ENCODE results near the gene SEC61B. TPM values are rescaled to one million over a fixed set of nuclear protein-coding genes. Genes with fewer than 3 reads are reported as not detected.

SEC61B gene
- total RNA-seq, 2 experiments from 2014 or later: 83.4 to 84.2 TPM

GRCh38 chr9:99255651-99256050 lies 33.6 kb downstream of the SEC61B start:
- no peak for TF ChIP-seq CTCF (IDR thresholded peaks at IDR 0.05)
- ChIA-PET CTCF (no interaction called here), POLR2A (interaction anchor here (1.7 kb wide), 1 partner anchor 35 kb away, joined by 3 read pairs; no protein-coding TSS in a partner anchor)
- Histone ChIP-seq H3K4me1 (ENCODE audit: insufficient read depth, low read length) (peaks cover 19% of the 10 kb centered on the region), H3K9me3 (ENCODE audit: control insufficient read depth in 1 of 2, insufficient read depth in 1 of 2, low read length in 2 of 2) (no peaks in the 10 kb centered on the region), H3K27ac (ENCODE audit: low read depth in 1 of 2, low read length in 2 of 2) (no peak overlapping the region), H3K36me3 (ENCODE audit: insufficient read depth, low read length) (no peaks in the 10 kb centered on the region), H3K27me3 (ENCODE audit: control insufficient read depth in 1 of 2, insufficient read depth in 2 of 2, low read length in 2 of 2) (no peaks in the 10 kb centered on the region), H3K4me3 (ENCODE audit: low read length) (no peak overlapping the region)
- no peaks in the 10 kb centered on the region for H3K36me3 Mint-ChIP-seq (ENCODE audit: low read depth)
- DNase-seq: no peak
- intact Hi-C loops (cut with DNase I, micrococcal nuclease): no loop called here
- H3K4me1 Mint-ChIP-seq (ENCODE audit: low read depth): peaks cover 31% of the 10 kb centered on the region
- no peaks in the 10 kb centered on the region for H3K27me3 Mint-ChIP-seq
- no peak overlapping the region for H3K27ac Mint-ChIP-seq
- no peak for ATAC-seq (ENCODE audit: poor library complexity)
- no peaks in the 10 kb centered on the region for H3K9me3 Mint-ChIP-seq
- no peak overlapping the region for H3K4me3 Mint-ChIP-seq

GRCh38 chr9:99257723-99258389 lies 35.8 kb downstream of the SEC61B start:
- POLR2A ChIA-PET: no interaction called here
- H3K4me1 ChIP-seq (ENCODE audit: insufficient read depth, low read length): peaks cover 19% of the 10 kb centered on the region
- H3K9me3 Mint-ChIP-seq: no peaks in the 10 kb centered on the region
- H3K4me3 ChIP-seq (ENCODE audit: low read length): no peak overlapping the region
- intact Hi-C loops (cut with DNase I, micrococcal nuclease): no loop called here
- CTCF ChIA-PET: no interaction called here
- TF ChIP-seq CTCF (IDR thresholded peaks at IDR 0.05): no peak
- no peak overlapping the region for H3K27ac Mint-ChIP-seq
- no peak overlapping the region for H3K4me3 Mint-ChIP-seq
- H3K4me1 Mint-ChIP-seq (ENCODE audit: low read depth): peaks cover 31% of the 10 kb centered on the region
- no peaks in the 10 kb centered on the region for H3K36me3 Mint-ChIP-seq (ENCODE audit: low read depth)
- H3K36me3 ChIP-seq (ENCODE audit: insufficient read depth, low read length): no peaks in the 10 kb centered on the region
- DNase-seq (no peak), ATAC-seq (ENCODE audit: poor library complexity) (no peak)
- no peaks in the 10 kb centered on the region for H3K27me3 ChIP-seq (ENCODE audit: control insufficient read depth in 1 of 2, insufficient read depth in 2 of 2, low read length in 2 of 2)
- H3K27me3 Mint-ChIP-seq: no peaks in the 10 kb centered on the region
- H3K9me3 ChIP-seq (ENCODE audit: control insufficient read depth in 1 of 2, insufficient read depth in 1 of 2, low read length in 2 of 2): no peaks in the 10 kb centered on the region
- no peak overlapping the region for H3K27ac ChIP-seq (ENCODE audit: low read depth in 1 of 2, low read length in 2 of 2)

DNA sequence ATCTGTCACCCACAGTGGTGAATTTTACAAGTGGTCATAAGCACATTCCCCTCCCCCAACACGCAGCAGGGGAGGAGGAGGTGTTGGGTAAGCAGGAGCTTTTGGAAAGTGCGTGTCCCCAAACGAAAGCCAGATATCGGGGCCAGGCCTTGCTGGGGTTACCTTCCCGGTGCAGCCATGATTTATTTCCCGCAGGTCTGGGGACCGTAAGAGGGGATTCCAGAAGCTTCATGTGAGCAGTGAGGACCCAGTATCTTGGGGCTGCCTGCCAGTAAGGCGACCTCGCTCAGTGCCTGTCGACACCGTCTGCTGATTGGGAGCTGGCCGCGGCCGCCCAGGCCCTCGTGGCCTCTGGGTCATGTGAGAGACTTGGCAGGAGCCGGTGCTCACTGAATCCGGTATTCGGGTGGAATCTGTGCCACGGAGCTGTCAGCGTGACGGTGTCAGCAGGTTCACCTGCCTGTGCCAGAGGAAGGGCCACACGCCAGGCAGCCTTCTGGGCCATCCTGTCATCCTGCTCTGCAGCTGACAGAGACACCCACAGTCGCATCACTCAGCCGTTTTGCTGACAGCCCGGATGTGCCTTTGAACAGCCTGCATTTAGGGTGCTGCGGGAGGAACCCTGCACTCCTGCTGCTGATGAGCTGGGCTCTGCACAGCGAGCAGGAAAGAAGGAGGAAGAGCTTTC lies 37.3 kb downstream of the SEC61B start:
- Histone ChIP-seq H3K36me3 (ENCODE audit: insufficient read depth, low read length) (no peaks in the 10 kb centered on the region), H3K27me3 (ENCODE audit: control insufficient read depth in 1 of 2, insufficient read depth in 2 of 2, low read length in 2 of 2) (no peaks in the 10 kb centered on the region), H3K4me3 (ENCODE audit: low read length) (peak overlapping the region; percentile 3), H3K27ac (ENCODE audit: low read depth in 1 of 2, low read length in 2 of 2) (no peak overlapping the region), H3K9me3 (ENCODE audit: control insufficient read depth in 1 of 2, insufficient read depth in 1 of 2, low read length in 2 of 2) (no peaks in the 10 kb centered on the region), H3K4me1 (ENCODE audit: insufficient read depth, low read length) (peaks cover 10% of the 10 kb centered on the region)
- CTCF ChIA-PET: no interaction called here
- TF ChIP-seq CTCF (IDR thresholded peaks at IDR 0.05): no peak
- Mint-ChIP-seq H3K36me3 (ENCODE audit: low read depth) (no peaks in the 10 kb centered on the region), H3K9me3 (no peaks in the 10 kb centered on the region), H3K4me1 (ENCODE audit: low read depth) (peaks cover 19% of the 10 kb centered on the region), H3K4me3 (peak overlapping the region; percentile 65), H3K27ac (peak overlapping the region; percentile 60), H3K27me3 (no peaks in the 10 kb centered on the region)
- ATAC-seq (ENCODE audit: poor library complexity): peak; percentile 97
- peak; percentile 9 to 69 (median 34) for DNase-seq
- POLR2A ChIA-PET: interaction anchor here (0.6 to 2.0 kb wide), 3 partner anchors 28 to 188 kb away, joined by 3 to 19 read pairs (median 4); partner anchors contain the start of genes ALG2 and SEC61B
- intact Hi-C loops (cut with DNase I, micrococcal nuclease): no loop called here

All from CD4-positive, alpha-beta T cell (primary cell).